HepG2 (cell line): Measurements from ENCODE around the gene INTS3.

ENCODE experiments used
- CTCF ChIP-seq: sonication (generic); formaldehyde crosslinking; IDR thresholded peaks from 2 replicates; pipeline ENCODE4 v1.5.0; 2020; ENCODE audit warnings: mild to moderate bottlenecking, missing genetic modification reagents, moderate library complexity
- DPF2 ChIP-seq: sonication (generic); formaldehyde crosslinking; IDR thresholded peaks from 2 replicates; pipeline ENCODE4 v1.4.0; 2020; ENCODE audit warnings: mild to moderate bottlenecking, low read depth, missing genetic modification reagents, borderline replicate concordance
- EZH2 ChIP-seq: conservative IDR thresholded peaks from 2 replicates; pipeline ENCODE4 v1.6.1; 2012; ENCODE audit warnings: mild to moderate bottlenecking, low read depth, low read length, moderate library complexity
- FOXO1 ChIP-seq: sonication (generic); formaldehyde crosslinking; IDR thresholded peaks from 2 replicates; pipeline ENCODE4 v1.4.0; 2020; ENCODE audit warnings: missing genetic modification reagents
- GMEB1 ChIP-seq: sonication (generic); formaldehyde crosslinking; IDR thresholded peaks from 2 replicates; pipeline ENCODE4 v1.5.1; 2020; ENCODE audit warnings: missing genetic modification reagents, mild to moderate bottlenecking, borderline replicate concordance
- HOXA5 ChIP-seq: sonication (generic); formaldehyde crosslinking; IDR thresholded peaks from 2 replicates; pipeline ENCODE4 v1.4.0; 2020; ENCODE audit warnings: missing genetic modification reagents
- HOXA7 ChIP-seq: sonication (generic); formaldehyde crosslinking; IDR thresholded peaks from 2 replicates; pipeline ENCODE4 v1.8.1; 2022; ENCODE audit warnings: mild to moderate bottlenecking, missing genetic modification reagents, moderate library complexity
- JUND ChIP-seq: sonication (generic); formaldehyde crosslinking; IDR thresholded peaks from 2 replicates; pipeline ENCODE4 v1.8.0; 2022; ENCODE audit warnings: mild to moderate bottlenecking, missing genetic modification reagents
- POLR2AphosphoS2 ChIP-seq: IDR thresholded peaks from 2 replicates; pipeline ENCODE4 v1.6.1; 2011; ENCODE audit warnings: low read depth, low read length, improper control_type of control experiment
- RNF2 ChIP-seq: fragments of 450-650 bp; conservative IDR thresholded peaks from 2 replicates; pipeline ENCODE4 v1.6.1; 2016; ENCODE audit warnings: low read depth
- SUZ12 ChIP-seq: fragments of 150-350 bp; IDR thresholded peaks from 2 replicates; pipeline ENCODE4 v1.6.1; 2014; ENCODE audit warnings: low read depth, low read length
- ZNF530 ChIP-seq: sonication (generic); formaldehyde crosslinking; IDR thresholded peaks from 2 replicates; pipeline ENCODE4 v1.5.0; 2020; ENCODE audit warnings: low read depth, mild to moderate bottlenecking, missing genetic modification reagents
- ZNF788 ChIP-seq: sonication (generic); formaldehyde crosslinking; IDR thresholded peaks from 2 replicates; pipeline ENCODE4 v1.5.0; 2020; ENCODE audit warnings: mild to moderate bottlenecking, missing genetic modification reagents, borderline replicate concordance
- TF ChIP-seq, protein P1 (sequence below): IDR thresholded peaks from 2 replicates; pipeline ENCODE4 v1.6.1; 2016; ENCODE audit warnings: low read depth, borderline replicate concordance

DNA sequence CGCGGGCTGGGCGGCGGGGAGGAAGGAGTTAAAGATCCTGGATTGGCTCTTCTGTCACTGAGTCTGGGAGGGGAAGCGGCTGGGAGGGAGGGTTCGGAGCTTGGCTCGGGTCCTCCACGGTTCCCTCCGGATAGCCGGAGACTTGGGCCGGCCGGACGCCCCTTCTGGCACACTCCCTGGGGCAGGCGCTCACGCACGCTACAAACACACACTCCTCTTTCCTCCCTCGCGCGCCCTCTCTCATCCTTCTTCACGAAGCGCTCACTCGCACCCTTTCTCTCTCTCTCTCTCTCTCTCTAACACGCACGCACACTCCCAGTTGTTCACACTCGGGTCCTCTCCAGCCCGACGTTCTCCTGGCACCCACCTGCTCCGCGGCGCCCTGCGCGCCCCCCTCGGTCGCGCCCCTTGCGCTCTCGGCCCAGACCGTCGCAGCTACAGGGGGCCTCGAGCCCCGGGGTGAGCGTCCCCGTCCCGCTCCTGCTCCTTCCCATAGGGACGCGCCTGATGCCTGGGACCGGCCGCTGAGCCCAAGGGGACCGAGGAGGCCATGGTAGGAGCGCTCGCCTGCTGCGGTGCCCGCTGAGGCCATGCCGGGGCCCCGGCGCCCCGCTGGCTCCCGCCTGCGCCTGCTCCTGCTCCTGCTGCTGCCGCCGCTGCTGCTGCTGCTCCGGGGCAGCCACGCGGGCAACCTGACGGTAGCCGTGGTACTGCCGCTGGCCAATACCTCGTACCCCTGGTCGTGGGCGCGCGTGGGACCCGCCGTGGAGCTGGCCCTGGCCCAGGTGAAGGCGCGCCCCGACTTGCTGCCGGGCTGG lies 49.1 kb upstream of the INTS3 start, which contains the start of gene NPR1:
- TF ChIP-seq JUND (CRISPR knock-in tag) (no peak), SUZ12 (no peak), CTCF (peak; percentile 16; the same call in 1 of the 2 replicates), ZNF788 (CRISPR knock-in tag) (no peak), EZH2 (no peak; the same call in 1 of the 2 replicates), HOXA7 (CRISPR knock-in tag) (no peak), DPF2 (CRISPR knock-in tag) (no peak), HOXA5 (no peak), FOXO1 (no peak), ZNF530 (CRISPR knock-in tag) (no peak), RNF2 (no peak), GMEB1 (CRISPR knock-in tag) (no peak), POLR2AphosphoS2 (no peak)
- TF ChIP-seq, protein P1, sequence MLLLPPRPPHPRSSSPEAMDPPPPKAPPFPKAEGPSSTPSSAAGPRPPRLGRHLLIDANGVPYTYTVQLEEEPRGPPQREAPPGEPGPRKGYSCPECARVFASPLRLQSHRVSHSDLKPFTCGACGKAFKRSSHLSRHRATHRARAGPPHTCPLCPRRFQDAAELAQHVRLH (CRISPR knock-in tag), result no peak
